SK-N-SH (cell line): ENCODE results near the gene SLC31A1. TPM values are rescaled to one million over a fixed set of nuclear protein-coding genes. Genes with fewer than 3 reads are reported as not detected.
A peak's percentile ranks its signal among the peaks of the same experiment; 100 is the strongest.

Experiments
- CTCF ChIA-PET: fragments of 300-600, 350-600 bp; formaldehyde crosslinking; extraction: SDS; loops from one replicate; lab custom pipeline; 2021; lab: Yijun Ruan, JAX
- POLR2A ChIA-PET: fragments of 350-600 bp; sonication (Branson Sonifier 250); formaldehyde crosslinking; extraction: SDS; loops from one replicate; lab custom pipeline; 2020; ENCODE audit warnings: antibody characterized with exemption, inconsistent platforms; lab: Yijun Ruan, JAX
- DNase-seq: peaks from one replicate; pipeline ENCODE4 v3.0.0; 2012
- H2AFZ ChIP-seq: fragments of 200-600 bp; sonication (generic); 2 replicates; pipeline ENCODE4 v1.8.1; 2016; ENCODE audit warnings: antibody characterized with exemption, mild to moderate bottlenecking, low read depth
- H3F3A ChIP-seq: fragments of 200-600 bp; sonication (generic); replicated peaks from 2 replicates; pipeline ENCODE3; 2016; ENCODE audit warnings: antibody characterized with exemption, mild to moderate bottlenecking; ENCODE audit not compliant: insufficient read depth
- H3K27ac ChIP-seq, 2 experiments: fragments of 200-500 bp in 1 of 2; fragments of 200-600 bp in 1 of 2; sonication (Bioruptor generic) in 1 of 2; sonication (generic), shearing (Covaris generic) in 1 of 2; 2 replicates each; pipeline versions ENCODE4 v1.5.1 to v1.6.1; 2014 to 2016; ENCODE audit warnings: low read depth in 2 of 2, inconsistent platforms in 1 of 2, low read length in 1 of 2, mild to moderate bottlenecking in 1 of 2, mixed read lengths in 1 of 2
- H3K27me3 ChIP-seq: fragments of 200-600 bp; sonication (generic), shearing (Covaris generic); 2 replicates; pipeline ENCODE4 v1.6.1; 2016; ENCODE audit warnings: mixed run types; ENCODE audit not compliant: insufficient read depth
- H3K36me3 ChIP-seq, 2 experiments: fragments of 200-500 bp in 1 of 2; fragments of 200-600 bp in 1 of 2; sonication (Bioruptor generic) in 1 of 2; sonication (generic) in 1 of 2; replicated peaks in 1 of 2; 2 replicates each; pipeline versions ENCODE3 to v1.5.1; 2014 to 2016; ENCODE audit warnings: low read length in 1 of 2, mild to moderate bottlenecking in 1 of 2; ENCODE audit not compliant: insufficient read depth in 2 of 2, control insufficient read depth in 1 of 2
- H3K4me1 ChIP-seq, 2 experiments: fragments of 200-500 bp in 1 of 2; fragments of 200-600 bp in 1 of 2; sonication (Bioruptor generic) in 1 of 2; sonication (generic), shearing (Covaris generic) in 1 of 2; 2 replicates each; pipeline versions ENCODE4 v1.5.1 to v1.6.1; 2014 to 2016; ENCODE audit warnings: low read depth in 1 of 2, low read length in 1 of 2, mixed run types in 1 of 2; ENCODE audit not compliant: insufficient read depth in 2 of 2, control insufficient read depth in 1 of 2
- H3K4me2 ChIP-seq: fragments of 200-600 bp; sonication (generic), shearing (Covaris generic); 2 replicates; pipeline ENCODE4 v1.6.1; 2017; ENCODE audit warnings: mixed run types
- H3K4me3 ChIP-seq, 2 experiments: fragments of 200-500 bp in 1 of 2; fragments of 200-600 bp in 1 of 2; sonication (Bioruptor generic) in 1 of 2; sonication (generic), shearing (Covaris generic) in 1 of 2; 2 replicates each; pipeline versions ENCODE4 v1.5.1 to v1.8.1; 2014 to 2016; ENCODE audit warnings: low read depth in 2 of 2, inconsistent platforms in 1 of 2, low read length in 1 of 2, mild to moderate bottlenecking in 1 of 2, mixed read lengths in 1 of 2, moderate library complexity in 1 of 2
- H3K79me2 ChIP-seq: fragments of 200-600 bp; sonication (generic); 2 replicates; pipeline ENCODE4 v1.8.1; 2017; ENCODE audit warnings: mild to moderate bottlenecking; ENCODE audit not compliant: insufficient read depth
- H3K9ac ChIP-seq: fragments of 200-600 bp; sonication (generic); 2 replicates; pipeline ENCODE4 v1.6.1; 2017; ENCODE audit warnings: mixed run types
- H3K9me2 ChIP-seq: fragments of 200-600 bp; sonication (generic); 2 replicates; pipeline ENCODE4 v1.6.1; 2017; ENCODE audit warnings: mixed run types
- H3K9me3 ChIP-seq: fragments of 200-600 bp; sonication (generic); 2 replicates; pipeline ENCODE4 v1.6.1; 2017; ENCODE audit warnings: mixed run types, mild to moderate bottlenecking, moderate library complexity
- H4K20me1 ChIP-seq: fragments of 200-600 bp; sonication (generic); 2 replicates; pipeline ENCODE4 v1.6.1; 2017; ENCODE audit warnings: mild to moderate bottlenecking, mixed run types; ENCODE audit not compliant: insufficient read depth
- ELF1 ChIP-seq: IDR thresholded peaks from 2 replicates; pipeline ENCODE4 v1.4.0; 2012
- FOSL2 ChIP-seq: IDR thresholded peaks from 2 replicates; pipeline ENCODE4 v1.4.0; 2012; ENCODE audit warnings: low read depth, mild to moderate bottlenecking, moderate library complexity, borderline replicate concordance
- FOXJ3 ChIP-seq: sonication (generic); formaldehyde crosslinking; IDR thresholded peaks from 2 replicates; pipeline ENCODE4 v1.5.1; 2020; ENCODE audit warnings: mild to moderate bottlenecking, missing genetic modification reagents
- GATA2 ChIP-seq: sonication (generic); formaldehyde crosslinking; IDR thresholded peaks from 2 replicates; pipeline ENCODE4 v1.5.0; 2020; ENCODE audit warnings: mild to moderate bottlenecking, missing genetic modification reagents
- JUND ChIP-seq: IDR thresholded peaks from 2 replicates; pipeline ENCODE4 v1.4.0; 2012
- MEF2A ChIP-seq: IDR thresholded peaks from 2 replicates; pipeline ENCODE4 v1.4.0; 2012; ENCODE audit warnings: low read depth, borderline replicate concordance
- MXI1 ChIP-seq: IDR thresholded peaks from 2 replicates; pipeline ENCODE4 v1.6.1; 2012; ENCODE audit warnings: mild to moderate bottlenecking, low read depth, low read length, improper control_type of control experiment
- PBX3 ChIP-seq: IDR thresholded peaks from 2 replicates; pipeline ENCODE4; 2012
- POLR2AphosphoS5 ChIP-seq: IDR thresholded peaks from 2 replicates; pipeline ENCODE4 v1.6.1; 2012; ENCODE audit warnings: low read depth, low read length
- SIN3A ChIP-seq: IDR thresholded peaks from 2 replicates; pipeline ENCODE4 v1.6.1; 2012; ENCODE audit warnings: low read depth, mild to moderate bottlenecking, low read length, moderate library complexity, borderline replicate concordance
- SMC3 ChIP-seq: IDR thresholded peaks from 2 replicates; pipeline ENCODE4 v1.6.1; 2012; ENCODE audit warnings: low read depth, low read length, improper control_type of control experiment
- WGBS: methylation state at CpG from one replicate; pipeline ENCODE4 v1.1.6; 2017; ENCODE audit warnings: low lambda C conversion rate; 5-methylcytosine and 5-hydroxymethylcytosine counted together
- polyA plus RNA-seq, 3 experiments: library from polyadenylated mRNA; depleted of rRNA; stranded (reverse); fragments of >200 nt; gene quantifications; 2 replicates each; pipeline ENCODE4 v1.2.3, GENCODE V29; 2012
- TF ChIP-seq, protein P1 (sequence below): fragments of 150-350 bp; IDR thresholded peaks from 2 replicates; pipeline ENCODE4 v1.6.1; 2017; ENCODE audit warnings: antibody characterized with exemption, low read length, low read depth, borderline replicate concordance
- TF ChIP-seq, protein P2 (sequence below): fragments of 200-600 bp; sonication (generic); IDR thresholded peaks from 2 replicates; pipeline ENCODE4 v1.6.1; 2017; ENCODE audit warnings: antibody characterized with exemption, mild to moderate bottlenecking, moderate library complexity

SLC31A1 gene
- polyA plus RNA-seq, 1 of the 3 experiments (the other 2 are of a cell fraction), result 7.7 TPM

- CTCF ChIA-PET, result interaction anchor here (1.6 to 2.6 kb wide), 2 partner anchors 12 to 17 kb away, joined by 3 to 9 read pairs; no protein-coding TSS in a partner anchor
- H3K27ac ChIP-seq, result no peak overlapping the region
- H3K4me2 ChIP-seq, result no peak overlapping the region
- no peak overlapping the region for H2AFZ ChIP-seq
- no peaks in the 10 kb centered on the region for H3K9me2 ChIP-seq
- no peaks in the 10 kb centered on the region for H4K20me1 ChIP-seq
- no peaks in the 10 kb centered on the region for H3K4me1 ChIP-seq
- no peaks in the 10 kb centered on the region for H3K9me3 ChIP-seq
- H3K4me3 ChIP-seq, result no peak overlapping the region
- no peak for TF ChIP-seq POLR2AphosphoS5
- no peak for TF ChIP-seq JUND
- TF ChIP-seq FOXJ3 (CRISPR knock-in tag), result no peak
- TF ChIP-seq, protein P1, sequence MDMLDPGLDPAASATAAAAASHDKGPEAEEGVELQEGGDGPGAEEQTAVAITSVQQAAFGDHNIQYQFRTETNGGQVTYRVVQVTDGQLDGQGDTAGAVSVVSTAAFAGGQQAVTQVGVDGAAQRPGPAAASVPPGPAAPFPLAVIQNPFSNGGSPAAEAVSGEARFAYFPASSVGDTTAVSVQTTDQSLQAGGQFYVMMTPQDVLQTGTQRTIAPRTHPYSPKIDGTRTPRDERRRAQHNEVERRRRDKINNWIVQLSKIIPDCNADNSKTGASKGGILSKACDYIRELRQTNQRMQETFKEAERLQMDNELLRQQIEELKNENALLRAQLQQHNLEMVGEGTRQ, result no peak
- TF ChIP-seq PBX3, result no peak
- TF ChIP-seq, all 33 proteins: peak for 0
- 94% methylated on average over 4 of the region's 4 CpGs for WGBS
- no peak for DNase-seq
- Histone ChIP-seq H3K79me2 (no peaks in the 10 kb centered on the region), H3K27me3 (no peaks in the 10 kb centered on the region), H3K9ac (no peak overlapping the region), H3K36me3 (peaks cover 52 to 93% of the 10 kb centered on the region in 2 experiments), H3F3A (peaks cover 4% of the 10 kb centered on the region)
- POLR2A ChIA-PET, result no interaction called here
Observed at GRCh38 chr9:113185271-113185670, 36.1 kb upstream of the SLC31A1 start.

DNA sequence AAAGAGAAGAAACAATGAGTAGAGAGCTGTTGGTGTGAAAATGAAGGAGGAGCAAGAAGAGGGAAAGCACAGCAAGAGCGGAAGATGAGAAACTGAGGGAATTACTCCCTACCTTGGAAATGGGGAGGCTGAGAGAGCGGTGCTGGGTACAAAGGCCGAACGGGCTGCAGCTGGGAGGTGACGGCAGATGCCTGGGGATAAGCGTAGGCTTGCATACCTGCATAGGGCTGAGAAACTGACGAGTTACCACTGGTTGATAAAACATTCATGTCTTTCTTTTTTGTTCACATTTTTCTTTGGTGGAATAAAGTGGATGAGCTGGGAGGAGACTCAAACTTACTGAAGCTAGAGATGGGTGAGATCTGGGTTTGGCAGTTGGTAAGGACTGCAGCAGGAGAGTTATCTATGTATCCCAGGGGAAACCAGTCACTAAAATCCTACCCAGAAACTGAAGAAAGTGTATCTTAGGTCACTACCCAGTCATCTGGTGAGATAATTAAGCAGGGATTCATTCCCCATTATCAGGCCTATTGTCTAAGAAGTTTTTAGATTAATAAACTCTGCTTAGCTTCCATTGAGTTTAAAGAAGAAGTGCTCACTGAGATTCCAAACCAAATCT is 35.1 kb upstream of the SLC31A1 start:
- no peaks in the 10 kb centered on the region for H3K9me2 ChIP-seq
- no peak overlapping the region for H2AFZ ChIP-seq
- no peak overlapping the region for H3K27ac ChIP-seq
- H3K4me3 ChIP-seq, result no peak overlapping the region
- POLR2A ChIA-PET, result no interaction called here
- H3K9ac ChIP-seq, result no peak overlapping the region
- no peak overlapping the region for H3K4me2 ChIP-seq
- H3K27me3 ChIP-seq, result no peaks in the 10 kb centered on the region
- CTCF ChIA-PET, result interaction anchor here (2.6 kb wide), 1 partner anchor 13 kb away, joined by 9 read pairs; no protein-coding TSS in a partner anchor
- H3K36me3 ChIP-seq, result peaks cover 51 to 91% of the 10 kb centered on the region in 2 experiments
- no peaks in the 10 kb centered on the region for H3K79me2 ChIP-seq
- TF ChIP-seq GATA2 (no peak), SMC3 (no peak)
- DNase-seq, result no peak
- WGBS, result 97% methylated on average over 7 of the region's 7 CpGs
- H3K4me1 ChIP-seq, result no peaks in the 10 kb centered on the region
- H3K9me3 ChIP-seq, result no peaks in the 10 kb centered on the region
- H4K20me1 ChIP-seq, result no peaks in the 10 kb centered on the region
- H3F3A ChIP-seq, result peaks cover 4% of the 10 kb centered on the region

- ChIA-PET CTCF (no interaction called here), POLR2A (no interaction called here)
- no peak overlapping the region for H3K4me2 ChIP-seq
- no peak overlapping the region for H3K4me3 ChIP-seq
- H4K20me1 ChIP-seq, result no peaks in the 10 kb centered on the region
- DNase-seq, result no peak
- H3F3A ChIP-seq, result peaks cover 4% of the 10 kb centered on the region
- peaks cover 43 to 88% of the 10 kb centered on the region in 2 experiments for H3K36me3 ChIP-seq
- H3K9me3 ChIP-seq, result no peaks in the 10 kb centered on the region
- peak overlapping the region in 1 of 2 experiments; percentile 41; a peak in 2 of 4 replicates for H3K27ac ChIP-seq
- WGBS, result 90% methylated on average over 9 of the region's 9 CpGs
- no peaks in the 10 kb centered on the region for H3K4me1 ChIP-seq
- H3K9ac ChIP-seq, result no peak overlapping the region
- H3K9me2 ChIP-seq, result no peaks in the 10 kb centered on the region
- no peaks in the 10 kb centered on the region for H3K27me3 ChIP-seq
- no peaks in the 10 kb centered on the region for H3K79me2 ChIP-seq
- peak overlapping the region; percentile 1; the same call in 1 of the 2 replicates for H2AFZ ChIP-seq
- TF ChIP-seq SIN3A (no peak), MXI1 (no peak), FOSL2 (peak; percentile 55; the same call in 1 of the 2 replicates), ELF1 (no peak), MEF2A (no peak)
- TF ChIP-seq, protein P2, sequence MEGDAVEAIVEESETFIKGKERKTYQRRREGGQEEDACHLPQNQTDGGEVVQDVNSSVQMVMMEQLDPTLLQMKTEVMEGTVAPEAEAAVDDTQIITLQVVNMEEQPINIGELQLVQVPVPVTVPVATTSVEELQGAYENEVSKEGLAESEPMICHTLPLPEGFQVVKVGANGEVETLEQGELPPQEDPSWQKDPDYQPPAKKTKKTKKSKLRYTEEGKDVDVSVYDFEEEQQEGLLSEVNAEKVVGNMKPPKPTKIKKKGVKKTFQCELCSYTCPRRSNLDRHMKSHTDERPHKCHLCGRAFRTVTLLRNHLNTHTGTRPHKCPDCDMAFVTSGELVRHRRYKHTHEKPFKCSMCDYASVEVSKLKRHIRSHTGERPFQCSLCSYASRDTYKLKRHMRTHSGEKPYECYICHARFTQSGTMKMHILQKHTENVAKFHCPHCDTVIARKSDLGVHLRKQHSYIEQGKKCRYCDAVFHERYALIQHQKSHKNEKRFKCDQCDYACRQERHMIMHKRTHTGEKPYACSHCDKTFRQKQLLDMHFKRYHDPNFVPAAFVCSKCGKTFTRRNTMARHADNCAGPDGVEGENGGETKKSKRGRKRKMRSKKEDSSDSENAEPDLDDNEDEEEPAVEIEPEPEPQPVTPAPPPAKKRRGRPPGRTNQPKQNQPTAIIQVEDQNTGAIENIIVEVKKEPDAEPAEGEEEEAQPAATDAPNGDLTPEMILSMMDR, result no peak
Observed at GRCh38 chr9:113187929-113188595, 33.3 kb upstream of the SLC31A1 start.
